ENCODE results near the gene KMO. TPM values are rescaled to one million over a fixed set of nuclear protein-coding genes. Genes with fewer than 3 reads are reported as not detected.

Gene KMO
- total RNA-seq, 1 experiment from 2014 or later, result 1.2 TPM

GRCh38 chr1:241519308-241520079 lies 12.7 kb upstream of the KMO start, which contains the start of gene FH:
Gene FH (minus strand): TSS chr1:241519755. CDS start chr1:241519722, 33 bp downstream.
- Mint-ChIP-seq H3K36me3 (ENCODE audit: insufficient read depth, unreplicated experiment) (peaks cover 21% of the 10 kb centered on the region), H3K4me1 (ENCODE audit: insufficient read depth, unreplicated experiment) (peaks cover 19% of the 10 kb centered on the region), H3K27me3 (ENCODE audit: insufficient read depth, unreplicated experiment) (peaks cover 13% of the 10 kb centered on the region), H3K4me3 (ENCODE audit: unreplicated experiment) (no peak within 1 kb of the TSS), H3K27ac (ENCODE audit: low read depth, unreplicated experiment) (peak within 1 kb of the TSS; percentile 67), H3K9me3 (ENCODE audit: unreplicated experiment) (no peaks in the 10 kb centered on the region)
- TF ChIP-seq, protein P1, sequence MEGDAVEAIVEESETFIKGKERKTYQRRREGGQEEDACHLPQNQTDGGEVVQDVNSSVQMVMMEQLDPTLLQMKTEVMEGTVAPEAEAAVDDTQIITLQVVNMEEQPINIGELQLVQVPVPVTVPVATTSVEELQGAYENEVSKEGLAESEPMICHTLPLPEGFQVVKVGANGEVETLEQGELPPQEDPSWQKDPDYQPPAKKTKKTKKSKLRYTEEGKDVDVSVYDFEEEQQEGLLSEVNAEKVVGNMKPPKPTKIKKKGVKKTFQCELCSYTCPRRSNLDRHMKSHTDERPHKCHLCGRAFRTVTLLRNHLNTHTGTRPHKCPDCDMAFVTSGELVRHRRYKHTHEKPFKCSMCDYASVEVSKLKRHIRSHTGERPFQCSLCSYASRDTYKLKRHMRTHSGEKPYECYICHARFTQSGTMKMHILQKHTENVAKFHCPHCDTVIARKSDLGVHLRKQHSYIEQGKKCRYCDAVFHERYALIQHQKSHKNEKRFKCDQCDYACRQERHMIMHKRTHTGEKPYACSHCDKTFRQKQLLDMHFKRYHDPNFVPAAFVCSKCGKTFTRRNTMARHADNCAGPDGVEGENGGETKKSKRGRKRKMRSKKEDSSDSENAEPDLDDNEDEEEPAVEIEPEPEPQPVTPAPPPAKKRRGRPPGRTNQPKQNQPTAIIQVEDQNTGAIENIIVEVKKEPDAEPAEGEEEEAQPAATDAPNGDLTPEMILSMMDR (IDR thresholded peaks at IDR 0.05; ENCODE audit: unreplicated experiment), result no peak
- CTCF ChIA-PET, result interaction anchor here (0.7 to 2.4 kb wide), 9 partner anchors 10 to 319 kb away, joined by 3 to 10 read pairs (median 5); no protein-coding TSS in a partner anchor
- no TSS peak for BruUV-seq (replicated peaks)
- intact Hi-C loops (cut with micrococcal nuclease), result loop anchor here (1.0 kb wide), 1 partner anchor 209 kb away; no protein-coding TSS in a partner anchor
- POLR2A ChIA-PET, result interaction anchor here (0.6 to 4.0 kb wide), 51 partner anchors 8 to 1735 kb away, joined by 3 to 53 read pairs (median 5); partner anchors contain the start of genes CEP170, CHML, EXO1 and KMO
- peak; percentile 100 for DNase-seq (ENCODE audit: unreplicated experiment)

- BruUV-seq (replicated peaks), result TSS peak; percentile 96
- no peak for DNase-seq (ENCODE audit: unreplicated experiment)
- TF ChIP-seq, protein P1 (IDR thresholded peaks at IDR 0.05; ENCODE audit: unreplicated experiment), result no peak
- H3K36me3 Mint-ChIP-seq (ENCODE audit: insufficient read depth, unreplicated experiment), result peaks cover 15% of the 10 kb centered on the region
- intact Hi-C loops (cut with micrococcal nuclease), result no loop called here
- CTCF ChIA-PET, result interaction anchor here (0.6 to 2.4 kb wide), 10 partner anchors 10 to 564 kb away, joined by 3 to 10 read pairs (median 4); no protein-coding TSS in a partner anchor
- no peak overlapping the region for H3K4me3 Mint-ChIP-seq (ENCODE audit: unreplicated experiment)
- POLR2A ChIA-PET, result interaction anchor here (0.6 to 4.0 kb wide), 45 partner anchors 8 to 1734 kb away, joined by 3 to 53 read pairs (median 5); partner anchors contain the start of genes CEP170, CHML, EXO1 and KMO
- no peaks in the 10 kb centered on the region for H3K9me3 Mint-ChIP-seq (ENCODE audit: unreplicated experiment)
- peaks cover 13% of the 10 kb centered on the region for H3K27me3 Mint-ChIP-seq (ENCODE audit: insufficient read depth, unreplicated experiment)
- H3K4me1 Mint-ChIP-seq (ENCODE audit: insufficient read depth, unreplicated experiment), result peaks cover 16% of the 10 kb centered on the region
- H3K27ac Mint-ChIP-seq (ENCODE audit: low read depth, unreplicated experiment), result no peak overlapping the region
Observed at GRCh38 chr1:241520080-241520465, 12.1 kb upstream of the KMO start.

- intact Hi-C loops (cut with micrococcal nuclease), result no loop called here
- TF ChIP-seq, protein P1 (IDR thresholded peaks at IDR 0.05; ENCODE audit: unreplicated experiment), result no peak
- CTCF ChIA-PET, result interaction anchor here (0.6 to 0.7 kb wide), 4 partner anchors 9 to 320 kb away, joined by 3 to 7 read pairs (median 4); no protein-coding TSS in a partner anchor
- Mint-ChIP-seq H3K4me1 (ENCODE audit: insufficient read depth, unreplicated experiment) (peaks cover 16% of the 10 kb centered on the region), H3K27ac (ENCODE audit: low read depth, unreplicated experiment) (no peak overlapping the region), H3K27me3 (ENCODE audit: insufficient read depth, unreplicated experiment) (peaks cover 13% of the 10 kb centered on the region), H3K4me3 (ENCODE audit: unreplicated experiment) (no peak overlapping the region), H3K36me3 (ENCODE audit: insufficient read depth, unreplicated experiment) (no peaks in the 10 kb centered on the region), H3K9me3 (ENCODE audit: unreplicated experiment) (no peaks in the 10 kb centered on the region)
- POLR2A ChIA-PET, result interaction anchor here (0.6 kb wide), 1 partner anchor 9 kb away, joined by 4 read pairs; no protein-coding TSS in a partner anchor
- DNase-seq (ENCODE audit: unreplicated experiment), result no peak
- no TSS peak for BruUV-seq (replicated peaks)
Observed at GRCh38 chr1:241521718-241522117, 10.5 kb upstream of the KMO start.

DNA sequence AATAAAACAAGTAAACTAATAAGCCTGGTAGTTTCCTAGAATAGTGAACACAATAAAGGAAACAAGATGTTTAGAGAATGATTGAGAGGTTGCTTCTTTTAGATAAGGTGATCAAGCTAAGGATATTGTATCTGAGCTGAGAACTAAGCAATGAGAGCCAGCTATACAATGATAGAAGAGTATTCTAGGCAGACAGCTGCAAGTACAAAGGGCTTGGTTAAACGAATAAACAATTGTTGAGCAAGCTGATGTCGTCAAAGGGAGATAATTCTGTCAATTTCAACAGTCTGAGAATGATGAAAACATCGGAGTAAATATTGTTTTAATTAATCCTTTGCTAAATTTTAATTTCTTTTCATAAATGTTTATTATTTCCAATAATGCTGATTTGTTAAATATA lies 7.2 kb upstream of the KMO start:
- no peak for DNase-seq (ENCODE audit: unreplicated experiment)
- ChIA-PET POLR2A (interaction anchor here (0.6 to 2.2 kb wide), 12 partner anchors 8 to 487 kb away, joined by 3 to 9 read pairs (median 3); no protein-coding TSS in a partner anchor), CTCF (interaction anchor here (0.6 to 7.7 kb wide), 7 partner anchors 62 to 637 kb away, joined by 3 to 84 read pairs (median 7); partner anchors contain the start of genes CHML and OPN3)
- Mint-ChIP-seq H3K9me3 (ENCODE audit: unreplicated experiment) (no peaks in the 10 kb centered on the region), H3K27me3 (ENCODE audit: insufficient read depth, unreplicated experiment) (peaks cover 13% of the 10 kb centered on the region), H3K4me1 (ENCODE audit: insufficient read depth, unreplicated experiment) (no peaks in the 10 kb centered on the region), H3K27ac (ENCODE audit: low read depth, unreplicated experiment) (no peak overlapping the region), H3K36me3 (ENCODE audit: insufficient read depth, unreplicated experiment) (no peaks in the 10 kb centered on the region), H3K4me3 (ENCODE audit: unreplicated experiment) (no peak overlapping the region)
- intact Hi-C loops (cut with micrococcal nuclease), result no loop called here
- BruUV-seq (replicated peaks), result no TSS peak
- TF ChIP-seq, protein P1 (IDR thresholded peaks at IDR 0.05; ENCODE audit: unreplicated experiment), result no peak

Data from MCF 10A (cell line).